Effector memory CD8-positive, alpha-beta T cell (primary cell): ENCODE measurements around the gene IL7R.
"Not testable (repeated sequence)": the region's sequence is repeated elsewhere in the genome, so short reads cannot be mapped to it uniquely, and the experiment has no call there.

Experiments
- ATAC-seq: fragments of 150-1000 bp; cut with Tn5 transposase; replicated peaks from 2 replicates; pipeline ENCODE4 v1.10.0; 2021; ENCODE audit warnings: mild to moderate bottlenecking, moderate library complexity
- DNase-seq, 3 experiments: peaks; one replicate each; pipeline ENCODE4 v3.0.0; 2021
- H3K27ac Mint-ChIP-seq, 2 donors: one replicate each; pipeline ENCODE4 v1.8.0; 2022; ENCODE audit warnings: mild to moderate bottlenecking in 2 of 2, mixed read lengths in 2 of 2, moderate library complexity in 2 of 2
- H3K27me3 Mint-ChIP-seq, 2 donors: one replicate each; pipeline ENCODE4 v1.8.0; 2022; ENCODE audit warnings: mixed read lengths in 2 of 2
- H3K36me3 Mint-ChIP-seq: one replicate; pipeline ENCODE4 v1.8.0; 2022; ENCODE audit warnings: mild to moderate bottlenecking, moderate library complexity, mixed read lengths; ENCODE audit not compliant: insufficient read depth
- H3K4me1 Mint-ChIP-seq, 2 donors: one replicate each; pipeline ENCODE4 v1.8.0; 2022; ENCODE audit warnings: low read depth in 2 of 2, mixed read lengths in 2 of 2
- H3K4me3 Mint-ChIP-seq, 2 donors: one replicate each; pipeline ENCODE4 v1.8.0; 2022; ENCODE audit warnings: mild to moderate bottlenecking in 2 of 2, mixed read lengths in 2 of 2, moderate library complexity in 2 of 2
- H3K9me3 Mint-ChIP-seq, 2 donors: one replicate each; pipeline ENCODE4 v1.8.0; 2022; ENCODE audit warnings: mixed read lengths in 2 of 2

The IL7R gene

DNA sequence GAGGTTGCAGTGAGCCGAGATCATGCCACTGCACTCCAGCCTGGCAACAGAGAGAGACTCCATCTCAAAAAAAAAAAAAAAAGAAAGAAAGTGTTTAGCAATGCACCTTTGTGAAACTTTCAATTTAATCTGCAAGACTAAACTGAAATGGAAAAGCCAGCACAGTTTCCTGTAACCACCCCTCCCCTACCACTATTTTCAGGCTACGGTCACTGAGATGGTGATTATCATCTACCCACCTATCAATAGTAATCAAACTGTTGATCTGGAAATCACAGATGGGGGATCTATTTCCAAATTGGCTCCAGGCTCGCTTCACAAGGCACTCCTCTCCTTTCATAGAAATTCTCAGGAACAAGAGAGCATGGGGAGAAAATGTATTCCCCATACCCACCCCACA, 30.6 kb upstream of the IL7R start:
- peak overlapping the region; percentile 60 to 86 for H3K27ac Mint-ChIP-seq
- ATAC-seq = no peak
- H3K4me1 Mint-ChIP-seq = peaks cover 53% of the 10 kb centered on the region in 2 donors
- H3K4me3 Mint-ChIP-seq = peak overlapping the region; percentile 9 to 51
- peaks cover 8% of the 10 kb centered on the region for H3K36me3 Mint-ChIP-seq
- no peak for DNase-seq
- H3K9me3 Mint-ChIP-seq = no peaks in the 10 kb centered on the region
- H3K27me3 Mint-ChIP-seq = no peaks in the 10 kb centered on the region

GRCh38 chr5:35826554-35826953, 30.1 kb upstream of the IL7R start:
- Mint-ChIP-seq H3K4me1 (peaks cover 56% of the 10 kb centered on the region in 2 donors), H3K4me3 (peak overlapping the region; percentile 9 to 36), H3K27ac (peak overlapping the region; percentile 60 to 86), H3K27me3 (no peaks in the 10 kb centered on the region), H3K9me3 (no peaks in the 10 kb centered on the region), H3K36me3 (peaks cover 8% of the 10 kb centered on the region)
- ATAC-seq (no peak), DNase-seq (no peak)

DNA sequence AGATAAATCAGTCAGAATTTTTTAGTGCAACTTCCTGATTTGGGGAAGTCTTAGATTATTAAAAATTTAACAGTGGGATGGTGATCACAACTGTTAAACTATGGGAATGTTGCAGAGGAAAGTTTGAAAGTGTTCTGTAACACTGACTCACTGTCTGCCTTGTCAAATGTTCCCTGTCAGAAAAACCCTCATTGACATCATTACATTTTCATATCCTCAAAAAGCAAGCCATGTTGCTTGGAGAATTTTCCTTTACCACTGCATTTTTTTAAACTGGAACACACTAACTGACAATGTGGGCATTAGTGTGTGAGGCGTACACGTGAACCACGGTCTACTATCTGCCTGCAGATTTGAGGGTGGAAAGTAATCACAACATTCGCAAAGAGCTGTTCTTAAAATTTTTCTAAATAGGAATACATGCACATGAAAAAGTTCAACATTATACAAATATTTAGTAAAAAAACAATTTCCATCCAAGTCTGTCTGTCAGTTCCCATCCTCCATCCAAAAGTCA, 28.6 kb upstream of the IL7R start:
- H3K27me3 Mint-ChIP-seq = no peaks in the 10 kb centered on the region
- peaks cover 8% of the 10 kb centered on the region for H3K36me3 Mint-ChIP-seq
- peak overlapping the region; percentile 12 to 23 for H3K27ac Mint-ChIP-seq
- no peak overlapping the region for H3K4me3 Mint-ChIP-seq
- no peak for ATAC-seq
- H3K9me3 Mint-ChIP-seq = no peaks in the 10 kb centered on the region
- DNase-seq = no peak
- peaks cover 51 to 52% of the 10 kb centered on the region in 2 donors for H3K4me1 Mint-ChIP-seq

GRCh38 chr5:35830587-35830986, 26.1 kb upstream of the IL7R start:
- peak; percentile 87 for ATAC-seq
- peak overlapping the region; percentile 7 to 49 for H3K4me3 Mint-ChIP-seq
- H3K36me3 Mint-ChIP-seq = peaks cover 12% of the 10 kb centered on the region
- H3K4me1 Mint-ChIP-seq = peaks cover 51 to 53% of the 10 kb centered on the region in 2 donors
- peak overlapping the region; percentile 17 to 47 for H3K27ac Mint-ChIP-seq
- H3K27me3 Mint-ChIP-seq = no peaks in the 10 kb centered on the region
- H3K9me3 Mint-ChIP-seq = no peaks in the 10 kb centered on the region
- DNase-seq = peak in 1 of 3 experiments; percentile 30

DNA sequence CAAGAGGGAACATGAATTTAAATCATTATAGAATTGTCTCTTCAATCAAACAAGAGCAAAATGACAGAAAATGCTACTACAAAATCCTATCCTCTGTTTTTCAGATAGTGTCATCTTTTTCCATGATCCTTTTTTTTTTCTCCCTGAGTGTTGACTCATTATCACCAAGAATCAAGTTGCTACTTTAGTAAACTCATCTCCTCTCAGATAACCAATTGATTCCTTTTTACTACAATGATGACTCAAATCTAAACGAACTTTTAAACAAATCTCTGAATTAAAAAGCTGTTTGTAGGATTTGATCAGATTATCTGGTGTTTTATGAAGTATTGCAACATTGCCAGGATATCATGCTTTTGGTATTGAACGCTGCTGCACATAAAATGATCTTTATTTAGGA, 23.9 kb upstream of the IL7R start:
- Mint-ChIP-seq H3K27ac (peak overlapping the region; percentile 57 to 91), H3K27me3 (no peaks in the 10 kb centered on the region), H3K4me3 (peak overlapping the region; percentile 58 to 60), H3K36me3 (peaks cover 9% of the 10 kb centered on the region), H3K9me3 (no peaks in the 10 kb centered on the region), H3K4me1 (peaks cover 43 to 45% of the 10 kb centered on the region in 2 donors)
- DNase-seq (no peak), ATAC-seq (peak; percentile 9)

- Mint-ChIP-seq H3K27me3 (no peaks in the 10 kb centered on the region), H3K27ac (peak overlapping the region; percentile 57 to 91), H3K36me3 (peaks cover 9% of the 10 kb centered on the region), H3K4me3 (peak overlapping the region; percentile 58 to 60), H3K4me1 (peaks cover 44 to 48% of the 10 kb centered on the region in 2 donors), H3K9me3 (no peaks in the 10 kb centered on the region)
- DNase-seq = no peak
- ATAC-seq = peak; percentile 21
Observed at GRCh38 chr5:35833224-35833623, 23.5 kb upstream of the IL7R start.

DNA sequence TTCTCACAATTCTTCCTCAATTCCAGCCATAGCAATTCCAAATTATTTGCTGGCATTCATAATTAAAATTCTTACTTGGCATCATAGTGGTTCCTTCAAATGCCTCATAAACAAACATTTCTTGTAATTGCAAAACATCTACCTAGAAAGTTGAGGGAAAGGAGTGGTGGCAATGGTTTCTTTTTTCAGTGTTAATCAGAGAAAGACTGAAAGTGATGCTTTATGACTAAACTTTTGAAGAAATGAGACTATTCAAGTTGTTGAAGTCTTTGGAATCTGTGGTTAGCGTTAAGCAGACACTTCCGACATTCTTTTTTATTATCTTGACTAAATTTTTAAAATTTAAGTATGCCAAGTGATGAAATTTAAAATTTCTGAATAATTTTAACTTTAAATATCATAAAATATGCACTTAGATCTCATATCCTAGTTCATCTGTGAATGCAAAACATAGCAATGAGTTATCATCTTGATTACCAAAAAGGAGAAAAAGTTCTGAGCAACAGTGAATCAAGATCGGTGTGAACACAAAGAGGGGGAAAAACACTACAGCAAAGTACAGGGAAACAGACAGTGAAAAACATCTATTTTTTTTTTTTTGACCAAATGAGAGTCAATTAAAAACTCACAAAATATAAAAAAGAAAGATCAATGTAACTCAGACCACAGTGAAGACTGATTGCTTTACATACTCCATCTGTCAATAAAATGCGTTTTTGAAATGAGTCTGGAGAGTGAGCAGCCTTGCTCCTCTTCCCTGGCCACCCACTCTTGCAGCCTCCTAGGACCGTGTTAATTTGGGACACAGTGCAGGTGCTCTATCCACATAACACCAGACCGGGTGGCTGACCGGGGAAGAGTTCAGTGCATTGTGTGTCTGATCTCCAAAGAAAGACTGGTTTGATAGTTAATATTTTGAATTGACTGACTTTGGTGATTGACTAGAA, 20.6 kb upstream of the IL7R start:
- peaks cover 44 to 53% of the 10 kb centered on the region in 2 donors for H3K4me1 Mint-ChIP-seq
- H3K9me3 Mint-ChIP-seq = no peaks in the 10 kb centered on the region
- peak overlapping the region; percentile 51 to 63 for H3K4me3 Mint-ChIP-seq
- H3K27me3 Mint-ChIP-seq = no peaks in the 10 kb centered on the region
- H3K36me3 Mint-ChIP-seq = peaks cover 6% of the 10 kb centered on the region
- ATAC-seq (no peak), DNase-seq (no peak)
- H3K27ac Mint-ChIP-seq = peak overlapping the region; percentile 88 to 94

GRCh38 chr5:35838370-35839042, 18.2 kb upstream of the IL7R start:
- H3K36me3 Mint-ChIP-seq = peaks cover 6% of the 10 kb centered on the region
- DNase-seq (no peak), ATAC-seq (no peak)
- H3K27me3 Mint-ChIP-seq = no peaks in the 10 kb centered on the region
- peak overlapping the region in 1 of 2 donors; percentile 94 for H3K27ac Mint-ChIP-seq
- H3K4me1 Mint-ChIP-seq = peaks cover 25 to 35% of the 10 kb centered on the region in 2 donors
- H3K9me3 Mint-ChIP-seq = no peaks in the 10 kb centered on the region
- H3K4me3 Mint-ChIP-seq = peak overlapping the region; percentile 55 to 56

DNA sequence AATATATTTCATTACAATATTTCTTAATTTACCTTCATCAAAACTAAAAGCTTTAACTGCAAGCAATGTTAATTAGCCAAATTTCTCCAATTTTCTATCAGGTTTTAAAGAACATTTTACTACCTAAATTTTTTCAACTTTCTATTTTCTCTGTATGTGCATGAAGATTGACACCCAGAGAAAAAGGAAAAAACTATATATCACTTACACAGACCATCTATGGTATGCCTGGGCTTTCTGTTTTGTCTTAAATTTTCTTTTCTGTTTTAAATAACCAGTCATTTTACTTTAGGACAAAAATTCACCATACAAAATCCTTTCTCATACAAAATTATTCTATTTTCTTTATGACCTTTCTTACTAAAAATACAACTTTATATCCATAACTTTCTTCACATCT, 13.8 kb upstream of the IL7R start:
- Mint-ChIP-seq H3K9me3 (peaks cover 0 to 6% of the 10 kb centered on the region in 2 donors), H3K4me3 (no peak overlapping the region), H3K27me3 (no peaks in the 10 kb centered on the region), H3K36me3 (peaks cover 2% of the 10 kb centered on the region), H3K4me1 (peaks cover 9 to 13% of the 10 kb centered on the region in 2 donors), H3K27ac (no peak overlapping the region)
- DNase-seq (no peak), ATAC-seq (no peak)

DNA sequence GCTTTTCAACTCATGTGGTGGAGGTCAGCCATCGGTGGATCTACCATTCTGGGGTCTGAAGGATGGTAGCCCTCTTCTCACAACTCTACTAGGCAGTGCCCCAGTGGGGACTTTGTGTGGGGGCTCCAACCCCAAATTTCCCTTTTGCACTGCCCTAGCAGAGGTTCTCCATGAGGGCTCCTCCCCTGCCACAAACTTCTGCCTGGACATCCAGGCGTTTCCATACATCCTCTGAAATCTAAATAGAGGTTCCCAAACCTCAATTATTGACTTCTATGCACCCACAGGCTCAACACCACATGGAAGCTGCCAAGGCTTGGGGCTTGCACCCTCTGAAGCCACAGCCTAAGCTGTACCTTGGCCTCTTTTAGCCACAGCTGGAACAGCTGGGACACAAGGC, 11.2 kb upstream of the IL7R start:
- H3K36me3 Mint-ChIP-seq, H3K4me1 Mint-ChIP-seq, H3K27me3 Mint-ChIP-seq, ATAC-seq, H3K27ac Mint-ChIP-seq, H3K4me3 Mint-ChIP-seq, DNase-seq, H3K9me3 Mint-ChIP-seq: not testable (repeated sequence)

GRCh38 chr5:35847491-35847890, 9.2 kb upstream of the IL7R start:
- no peak for DNase-seq
- Mint-ChIP-seq H3K27ac (no peak overlapping the region), H3K9me3 (peaks cover 0 to 6% of the 10 kb centered on the region in 2 donors), H3K4me3 (no peak overlapping the region), H3K36me3 (peaks cover 9% of the 10 kb centered on the region), H3K4me1 (peaks cover 8 to 16% of the 10 kb centered on the region in 2 donors), H3K27me3 (no peaks in the 10 kb centered on the region)
- no peak for ATAC-seq

- H3K27me3 Mint-ChIP-seq = no peaks in the 10 kb centered on the region
- H3K4me1 Mint-ChIP-seq = peaks cover 13 to 16% of the 10 kb centered on the region in 2 donors
- DNase-seq (no peak), ATAC-seq (no peak)
- no peak overlapping the region for H3K4me3 Mint-ChIP-seq
- H3K36me3 Mint-ChIP-seq = peaks cover 12% of the 10 kb centered on the region
- H3K9me3 Mint-ChIP-seq = peaks cover 0 to 6% of the 10 kb centered on the region in 2 donors
- no peak overlapping the region for H3K27ac Mint-ChIP-seq
Observed at GRCh38 chr5:35847961-35848360, 8.7 kb upstream of the IL7R start.

- no peak overlapping the region for H3K4me3 Mint-ChIP-seq
- DNase-seq = no peak
- no peaks in the 10 kb centered on the region for H3K27me3 Mint-ChIP-seq
- peaks cover 29 to 34% of the 10 kb centered on the region in 2 donors for H3K4me1 Mint-ChIP-seq
- no peak overlapping the region for H3K27ac Mint-ChIP-seq
- ATAC-seq = no peak
- H3K9me3 Mint-ChIP-seq = peaks cover 0 to 3% of the 10 kb centered on the region in 2 donors
- peaks cover 31% of the 10 kb centered on the region for H3K36me3 Mint-ChIP-seq
Observed at GRCh38 chr5:35849860-35850259, 6.8 kb upstream of the IL7R start.
